Activated naive CD8-positive, alpha-beta T cell treated with anti-CD3 and anti-CD28 coated beads, Interleukin-2, amount 10 ng/mL, durations not matched to agents 7 days and 5 days (primary cell): Measurements from ENCODE around the gene IGSF1. TPM values are rescaled to one million over a fixed set of nuclear protein-coding genes. Genes with fewer than 3 reads are reported as not detected.
"Not testable (repeated sequence)": the region's sequence is repeated elsewhere in the genome, so short reads cannot be mapped to it uniquely, and the experiment has no call there.

ENCODE experiments used
- ATAC-seq: fragments of 150-1000 bp; cut with Tn5 transposase; one replicate; pipeline ENCODE4 v1.10.0; 2021; ENCODE audit warnings: low read depth, moderate library complexity
- POLR2A ChIA-PET: fragments of 350-600 bp; sonication (Branson Sonifier 250); formaldehyde crosslinking; loops from one replicate; lab custom pipeline; 2021; ENCODE audit warnings: antibody characterized with exemption; lab: Charles Lee
- DNase-seq: peaks from one replicate; pipeline ENCODE4 v3.0.0; 2021
- H3K27ac Mint-ChIP-seq: one replicate; pipeline ENCODE4 v1.8.0; 2022; ENCODE audit warnings: mild to moderate bottlenecking, mixed read lengths
- H3K27me3 Mint-ChIP-seq: one replicate; pipeline ENCODE4 v1.8.0; 2022; ENCODE audit warnings: mild to moderate bottlenecking, moderate library complexity, mixed read lengths
- H3K36me3 Mint-ChIP-seq: one replicate; pipeline ENCODE4 v1.8.0; 2021; ENCODE audit warnings: mild to moderate bottlenecking, mixed read lengths
- H3K4me1 Mint-ChIP-seq: one replicate; pipeline ENCODE4 v1.8.0; 2021; ENCODE audit warnings: mixed read lengths
- H3K4me3 Mint-ChIP-seq: one replicate; pipeline ENCODE4 v1.8.0; 2022; ENCODE audit warnings: mild to moderate bottlenecking, moderate library complexity, mixed read lengths
- H3K9me3 Mint-ChIP-seq: one replicate; pipeline ENCODE4 v1.8.0; 2021; ENCODE audit warnings: mixed read lengths
- total RNA-seq, 2 experiments: library from RNA; stranded (reverse); gene quantifications; one replicate each; pipeline ENCODE4 v1.2.3, GENCODE V29; 2021

The IGSF1 gene
- total RNA-seq, 2 experiments from 2014 or later = not detected

- no peak overlapping the region for H3K4me3 Mint-ChIP-seq
- ATAC-seq (no peak), DNase-seq (no peak)
- no peak overlapping the region for H3K27ac Mint-ChIP-seq
- H3K27me3 Mint-ChIP-seq = peaks cover 4% of the 10 kb centered on the region
- H3K36me3 Mint-ChIP-seq = no peaks in the 10 kb centered on the region
- H3K9me3 Mint-ChIP-seq = no peaks in the 10 kb centered on the region
- POLR2A ChIA-PET = no interaction called here
- no peaks in the 10 kb centered on the region for H3K4me1 Mint-ChIP-seq
Observed at GRCh38 chrX:131262200-131262599, 26.9 kb downstream of the IGSF1 start.

- Mint-ChIP-seq H3K9me3 (no peaks in the 10 kb centered on the region), H3K27me3 (no peaks in the 10 kb centered on the region), H3K4me3 (no peak overlapping the region), H3K27ac (no peak overlapping the region), H3K4me1 (no peaks in the 10 kb centered on the region), H3K36me3 (no peaks in the 10 kb centered on the region)
- POLR2A ChIA-PET = no interaction called here
- ATAC-seq = no peak
- DNase-seq = no peak
Observed at GRCh38 chrX:131257367-131257766, 31.7 kb downstream of the IGSF1 start.

GRCh38 chrX:131250984-131251738 is 37.9 kb downstream of the IGSF1 start:
- H3K4me1 Mint-ChIP-seq, H3K36me3 Mint-ChIP-seq, H3K4me3 Mint-ChIP-seq, ATAC-seq, DNase-seq, H3K27me3 Mint-ChIP-seq, H3K27ac Mint-ChIP-seq, H3K9me3 Mint-ChIP-seq, POLR2A ChIA-PET: not testable (repeated sequence)

GRCh38 chrX:131239057-131239456 is 50.0 kb downstream of the IGSF1 start:
- Mint-ChIP-seq H3K36me3 (no peaks in the 10 kb centered on the region), H3K9me3 (no peaks in the 10 kb centered on the region), H3K27me3 (no peaks in the 10 kb centered on the region), H3K4me3 (no peak overlapping the region), H3K4me1 (no peaks in the 10 kb centered on the region), H3K27ac (no peak overlapping the region)
- POLR2A ChIA-PET = no interaction called here
- DNase-seq (no peak), ATAC-seq (no peak)

- Mint-ChIP-seq H3K36me3 (no peaks in the 10 kb centered on the region), H3K27me3 (no peaks in the 10 kb centered on the region), H3K27ac (no peak overlapping the region)
Observed at GRCh38 chrX:131237363-131237762, 51.7 kb downstream of the IGSF1 start.

GRCh38 chrX:131235768-131236545 is 53.1 kb downstream of the IGSF1 start:
- DNase-seq (no peak), ATAC-seq (no peak)
- no peaks in the 10 kb centered on the region for H3K27me3 Mint-ChIP-seq
- no peak overlapping the region for H3K27ac Mint-ChIP-seq
- H3K4me1 Mint-ChIP-seq = no peaks in the 10 kb centered on the region
- no peak overlapping the region for H3K4me3 Mint-ChIP-seq
- H3K9me3 Mint-ChIP-seq = no peaks in the 10 kb centered on the region
- POLR2A ChIA-PET = no interaction called here
- no peaks in the 10 kb centered on the region for H3K36me3 Mint-ChIP-seq

More at GRCh38 chrX:131237363-131237762, 51.7 kb downstream of the IGSF1 start:
- H3K9me3 Mint-ChIP-seq = no peaks in the 10 kb centered on the region
- DNase-seq (no peak), ATAC-seq (no peak)
- POLR2A ChIA-PET = no interaction called here
- no peak overlapping the region for H3K4me3 Mint-ChIP-seq
- H3K4me1 Mint-ChIP-seq = no peaks in the 10 kb centered on the region

- Mint-ChIP-seq H3K9me3 (no peaks in the 10 kb centered on the region), H3K4me1 (no peaks in the 10 kb centered on the region), H3K36me3 (no peaks in the 10 kb centered on the region), H3K4me3 (no peak overlapping the region), H3K27me3 (no peaks in the 10 kb centered on the region), H3K27ac (no peak overlapping the region)
- ATAC-seq (no peak), DNase-seq (no peak)
- POLR2A ChIA-PET = no interaction called here
Observed at GRCh38 chrX:131227608-131228007, 61.5 kb downstream of the IGSF1 start.

- no peak for ATAC-seq
- Mint-ChIP-seq H3K9me3 (no peaks in the 10 kb centered on the region), H3K4me3 (no peak overlapping the region), H3K36me3 (no peaks in the 10 kb centered on the region), H3K27me3 (no peaks in the 10 kb centered on the region), H3K4me1 (no peaks in the 10 kb centered on the region), H3K27ac (no peak overlapping the region)
- POLR2A ChIA-PET = no interaction called here
- no peak for DNase-seq
Observed at GRCh38 chrX:131226591-131226990, 62.5 kb downstream of the IGSF1 start.

GRCh38 chrX:131225078-131225477 is 64.0 kb downstream of the IGSF1 start:
- no peak for DNase-seq
- H3K4me3 Mint-ChIP-seq = no peak overlapping the region
- no peak for ATAC-seq
- H3K36me3 Mint-ChIP-seq = no peaks in the 10 kb centered on the region
- no peak overlapping the region for H3K27ac Mint-ChIP-seq
- H3K4me1 Mint-ChIP-seq = no peaks in the 10 kb centered on the region
- POLR2A ChIA-PET = no interaction called here
- no peaks in the 10 kb centered on the region for H3K27me3 Mint-ChIP-seq
- H3K9me3 Mint-ChIP-seq = no peaks in the 10 kb centered on the region

Other genes starting within 250 kb of the IGSF1 start
- gene ARHGAP36, start 231.0 kb downstream of the IGSF1 start, total RNA-seq = not detected